GM23248 (cell line): ENCODE data around the gene SCAF1.

Source experiments
- EZH2 ChIP-seq: fragments of 200-600 bp; sonication (generic); IDR thresholded peaks from 2 replicates; pipeline ENCODE4 v1.6.1; 2018; ENCODE audit warnings: antibody characterized with exemption, mild to moderate bottlenecking; ENCODE audit not compliant: insufficient read depth, poor library complexity, severe bottlenecking
- EZH2phosphoT487 ChIP-seq: fragments of 200-600 bp; sonication (generic); IDR thresholded peaks from 2 replicates; pipeline ENCODE4 v1.6.1; 2018; ENCODE audit warnings: antibody characterized with exemption, moderate library complexity, mild to moderate bottlenecking, low read depth; ENCODE audit not compliant: insufficient read depth

- TF ChIP-seq EZH2 (no peak), EZH2phosphoT487 (no peak)
These were observed 13.8 kb downstream of the SCAF1 start for GRCh38 chr19:49655570-49656455.
